Gastrocnemius medialis (tissue), 4 donors: Measurements from ENCODE around the gene DSTYK. TPM values are rescaled to one million over a fixed set of nuclear protein-coding genes. Genes with fewer than 3 reads are reported as not detected.
A peak's percentile ranks its signal among the peaks of the same experiment; 100 is the strongest.

ENCODE experiments used
- ATAC-seq, 2 donors: fragments of 150-250 bp; one replicate each; pipeline ENCODE4 v1.9.1; 2016
- DNase-seq, 2 donors: peaks; one replicate each; pipeline ENCODE4 v3.0.0-alpha.2; 2019
- H3K27ac ChIP-seq, 4 donors: fragments of 200-600 bp; sonication (generic); 1 replicate in 1 of 4; 2 replicates in 3 of 4; pipeline ENCODE4 v1.5.1; 2016 to 2018; ENCODE audit warnings: mild to moderate bottlenecking in 2 of 4, moderate library complexity in 1 of 4
- H3K27me3 ChIP-seq, 3 donors: fragments of 200-600 bp; sonication (generic) in 2 of 3; 1 replicate in 1 of 3; 2 replicates in 2 of 3; pipeline versions ENCODE4 v1.5.1 to v1.6.0; 2016 to 2019; ENCODE audit warnings: mild to moderate bottlenecking in 1 of 3, moderate library complexity in 1 of 3
- H3K36me3 ChIP-seq, 2 donors: fragments of 200-600 bp; sonication (generic) in 1 of 2; one replicate each; pipeline ENCODE4 v1.5.1; 2017 to 2018
- H3K4me1 ChIP-seq, 2 donors: fragments of 200-600 bp; sonication (generic) in 1 of 2; one replicate each; pipeline ENCODE4 v1.5.1; 2016 to 2017; ENCODE audit warnings: mild to moderate bottlenecking in 2 of 2
- H3K4me3 ChIP-seq, 4 donors: fragments of 200-600 bp; sonication (generic) in 3 of 4; 1 replicate in 1 of 4; 2 replicates in 3 of 4; pipeline ENCODE4 v1.5.1; 2016 to 2019; ENCODE audit warnings: mild to moderate bottlenecking in 2 of 4
- H3K9me3 ChIP-seq, 3 donors: fragments of 200-600 bp; sonication (generic) in 2 of 3; 1 replicate in 1 of 3; 2 replicates in 2 of 3; pipeline ENCODE4 v1.5.1; 2016 to 2019
- POLR2A ChIP-seq, 2 donors: fragments of 450-650 bp; IDR thresholded peaks; one replicate each; pipeline ENCODE4 v1.6.1; 2017; ENCODE audit warnings: antibody characterized with exemption in 2 of 2, mild to moderate bottlenecking in 2 of 2, moderate library complexity in 2 of 2
- in situ Hi-C, 4 donors: fragments of 200-750 bp; cut with MboI; loops; one replicate each; pipeline versions ENCODE4 v1.15.0 to v1.8.0; 2017; ENCODE audit warnings: low sequenced_read_pairs in 4 of 4
- intact Hi-C: fragments of 100-400 bp; cut with DNase I; formaldehyde crosslinking; loops from one replicate; pipeline ENCODE4 v1.15.1; 2023; ENCODE audit warnings: low total_unique reads
- total RNA-seq, 4 donors: library from RNA; depleted of rRNA; stranded (reverse); fragments of >200 nt; gene quantifications; one replicate each; pipeline versions ENCODE4 v1.1.0 to v1.2.3, GENCODE V29; 2016
- TF ChIP-seq, protein P1 (sequence below), 5 experiments: fragments of 450-650 bp in 3 of 5; fragments of 200-600 bp in 2 of 5; sonication (generic) in 2 of 5; IDR thresholded peaks in 4 of 5; conservative IDR thresholded peaks in 1 of 5; 1 replicate in 4 of 5; 2 replicates in 1 of 5; pipeline ENCODE4 v1.5.1; 2016 to 2019; ENCODE audit warnings: antibody characterized with exemption in 5 of 5, mild to moderate bottlenecking in 3 of 5, moderate library complexity in 3 of 5

DSTYK gene
- total RNA-seq, 4 donors from 2014 or later: 12.2 to 15.8 (median 13.9) TPM

DNA sequence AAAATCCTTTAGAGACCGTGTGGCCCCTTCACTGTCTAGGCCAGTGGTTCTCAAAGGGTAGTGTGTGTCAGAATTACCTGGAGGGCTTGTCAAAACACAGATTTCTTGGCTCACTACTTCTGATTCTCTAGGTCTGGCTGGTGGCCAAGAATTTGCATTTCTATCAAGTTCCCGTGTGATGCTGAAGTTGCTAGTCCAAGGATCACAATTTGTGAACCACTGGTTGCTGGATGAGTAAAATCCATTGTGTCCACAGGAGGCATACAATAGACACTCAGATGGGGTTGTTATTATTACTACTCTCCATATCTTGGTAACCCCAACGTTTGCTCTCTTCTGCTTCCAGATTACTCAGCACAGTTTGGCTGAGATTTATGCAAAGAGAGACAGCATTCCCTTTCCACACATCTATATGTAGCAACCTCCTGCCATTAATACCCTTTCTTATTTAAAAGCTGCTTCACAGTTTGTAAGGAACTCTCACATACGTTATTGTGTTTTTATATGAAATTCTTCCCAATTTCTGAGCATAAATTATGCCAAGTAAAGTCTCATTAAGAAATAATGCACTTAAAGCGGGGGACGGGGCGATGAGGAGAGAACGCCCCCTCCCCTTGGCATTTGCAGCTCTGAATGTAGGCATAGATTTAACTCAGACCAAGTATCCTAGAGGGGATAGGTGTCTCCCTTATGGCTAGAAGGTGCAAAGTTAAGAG, 15.5 kb upstream of the DSTYK start:
- ATAC-seq: no peak
- intact Hi-C loops: no loop called here
- peak overlapping the region; percentile 1 to 60 (median 22) for H3K27ac ChIP-seq
- DNase-seq: no peak
- peak overlapping the region; percentile 54 to 71 (median 66) for H3K4me3 ChIP-seq
- in situ Hi-C loops: no loop called here
- H3K4me1 ChIP-seq: peaks cover 31 to 35% of the 10 kb centered on the region in 2 donors
- no peaks in the 10 kb centered on the region for H3K9me3 ChIP-seq
- no peaks in the 10 kb centered on the region for H3K27me3 ChIP-seq
- H3K36me3 ChIP-seq: no peaks in the 10 kb centered on the region
- TF ChIP-seq, protein P1, sequence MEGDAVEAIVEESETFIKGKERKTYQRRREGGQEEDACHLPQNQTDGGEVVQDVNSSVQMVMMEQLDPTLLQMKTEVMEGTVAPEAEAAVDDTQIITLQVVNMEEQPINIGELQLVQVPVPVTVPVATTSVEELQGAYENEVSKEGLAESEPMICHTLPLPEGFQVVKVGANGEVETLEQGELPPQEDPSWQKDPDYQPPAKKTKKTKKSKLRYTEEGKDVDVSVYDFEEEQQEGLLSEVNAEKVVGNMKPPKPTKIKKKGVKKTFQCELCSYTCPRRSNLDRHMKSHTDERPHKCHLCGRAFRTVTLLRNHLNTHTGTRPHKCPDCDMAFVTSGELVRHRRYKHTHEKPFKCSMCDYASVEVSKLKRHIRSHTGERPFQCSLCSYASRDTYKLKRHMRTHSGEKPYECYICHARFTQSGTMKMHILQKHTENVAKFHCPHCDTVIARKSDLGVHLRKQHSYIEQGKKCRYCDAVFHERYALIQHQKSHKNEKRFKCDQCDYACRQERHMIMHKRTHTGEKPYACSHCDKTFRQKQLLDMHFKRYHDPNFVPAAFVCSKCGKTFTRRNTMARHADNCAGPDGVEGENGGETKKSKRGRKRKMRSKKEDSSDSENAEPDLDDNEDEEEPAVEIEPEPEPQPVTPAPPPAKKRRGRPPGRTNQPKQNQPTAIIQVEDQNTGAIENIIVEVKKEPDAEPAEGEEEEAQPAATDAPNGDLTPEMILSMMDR (IDR thresholded peaks at IDR 0.05 in 4 of 5, conservative IDR thresholded peaks at IDR 0.05 in 1 of 5): no peak
- no peak for TF ChIP-seq POLR2A (IDR thresholded peaks at IDR 0.05)

GRCh38 chr1:205225901-205226765, 14.6 kb upstream of the DSTYK start:
- ATAC-seq (no peak), DNase-seq (no peak)
- no peak overlapping the region for H3K27ac ChIP-seq
- no peaks in the 10 kb centered on the region for H3K27me3 ChIP-seq
- H3K4me1 ChIP-seq: peaks cover 22 to 31% of the 10 kb centered on the region in 2 donors
- no peak overlapping the region for H3K4me3 ChIP-seq
- intact Hi-C loops (no loop called here), in situ Hi-C loops (no loop called here)
- H3K36me3 ChIP-seq: no peaks in the 10 kb centered on the region
- H3K9me3 ChIP-seq: no peaks in the 10 kb centered on the region
- TF ChIP-seq, protein P1 (IDR thresholded peaks at IDR 0.05 in 4 of 5, conservative IDR thresholded peaks at IDR 0.05 in 1 of 5): no peak
- TF ChIP-seq POLR2A (IDR thresholded peaks at IDR 0.05): no peak

DNA sequence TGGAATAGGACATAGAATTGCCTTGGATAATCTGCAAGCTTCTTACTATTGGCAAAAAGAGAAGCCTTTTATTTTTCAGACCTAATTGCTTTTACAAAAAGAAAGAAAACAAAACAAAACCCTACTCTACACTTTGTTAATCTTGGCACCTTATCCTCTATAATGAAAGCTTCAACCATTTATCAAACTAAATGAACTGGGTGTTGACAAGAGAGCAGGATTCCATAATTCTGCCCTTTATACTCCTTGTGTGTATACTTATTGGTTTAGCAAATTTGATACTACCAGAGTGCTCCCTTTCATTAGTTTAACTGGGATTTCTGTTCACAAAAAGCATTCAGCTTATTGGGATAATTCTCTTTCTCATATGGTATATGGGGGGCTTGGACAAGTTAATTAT, 13.2 kb upstream of the DSTYK start:
- Histone ChIP-seq H3K27ac (no peak overlapping the region), H3K36me3 (no peaks in the 10 kb centered on the region), H3K27me3 (no peaks in the 10 kb centered on the region), H3K4me3 (no peak overlapping the region), H3K4me1 (peaks cover 11 to 21% of the 10 kb centered on the region in 2 donors), H3K9me3 (no peaks in the 10 kb centered on the region)
- in situ Hi-C loops (no loop called here), intact Hi-C loops (no loop called here)
- ATAC-seq (no peak), DNase-seq (no peak)
- TF ChIP-seq, protein P1 (IDR thresholded peaks at IDR 0.05 in 4 of 5, conservative IDR thresholded peaks at IDR 0.05 in 1 of 5): no peak
- no peak for TF ChIP-seq POLR2A (IDR thresholded peaks at IDR 0.05)

DNA sequence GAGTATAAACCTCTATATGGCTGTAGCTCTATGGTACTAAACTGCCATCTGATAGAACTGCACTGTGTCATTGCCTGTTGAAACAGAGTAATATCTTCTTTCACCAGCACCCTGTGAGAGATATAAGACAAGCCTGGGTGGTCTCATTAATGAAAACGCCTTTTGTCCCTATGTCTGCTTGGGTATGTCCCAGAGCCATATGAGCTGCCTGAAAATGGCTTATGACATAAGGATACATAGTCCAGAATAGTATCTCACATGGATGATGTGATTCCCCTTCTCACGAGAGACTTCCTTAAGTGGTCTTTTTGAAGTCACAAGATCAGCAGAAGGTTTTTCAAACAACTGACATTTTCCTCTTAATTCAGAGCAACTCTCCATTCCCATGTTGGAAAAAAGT, 8.9 kb upstream of the DSTYK start:
- Histone ChIP-seq H3K27me3 (no peaks in the 10 kb centered on the region), H3K9me3 (no peaks in the 10 kb centered on the region), H3K27ac (no peak overlapping the region), H3K36me3 (no peaks in the 10 kb centered on the region), H3K4me3 (no peak overlapping the region), H3K4me1 (no peaks in the 10 kb centered on the region)
- in situ Hi-C loops (no loop called here), intact Hi-C loops (no loop called here)
- ATAC-seq: no peak
- TF ChIP-seq, protein P1 (IDR thresholded peaks at IDR 0.05 in 4 of 5, conservative IDR thresholded peaks at IDR 0.05 in 1 of 5): no peak
- no peak for TF ChIP-seq POLR2A (IDR thresholded peaks at IDR 0.05)
- no peak for DNase-seq
